ENCODE results near the gene PAK1.

Gene PAK1

DNA sequence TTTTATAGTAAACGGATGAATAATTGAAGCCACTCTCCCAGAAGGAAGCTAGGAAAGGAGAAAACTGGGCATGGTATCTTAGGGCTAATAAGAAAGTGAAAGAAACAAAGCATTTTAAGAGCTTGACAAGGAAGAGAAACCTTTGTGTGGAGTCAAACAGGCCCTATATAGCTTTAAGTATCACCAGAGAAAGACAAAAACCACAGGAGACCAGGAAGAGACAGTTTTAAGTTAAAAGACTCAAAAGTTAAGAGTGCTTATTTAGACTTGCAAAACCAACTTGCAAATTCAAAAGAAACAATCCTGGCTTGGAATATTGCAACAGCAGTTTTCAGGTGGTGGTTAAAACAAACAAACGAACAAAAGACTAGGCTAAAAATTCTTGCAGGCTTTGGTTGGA is 3.4 kb downstream of the PAK1 start:
- H3K27me3 Mint-ChIP-seq, result peaks cover 20 to 26% of the 10 kb centered on the region in 2 donors
- no peak overlapping the region for H3K27ac Mint-ChIP-seq
- DNase-seq (no peak), ATAC-seq (replicated peaks) (no peak)
- peaks cover 19% of the 10 kb centered on the region for H3K36me3 Mint-ChIP-seq (ENCODE audit: insufficient read depth)
- no peaks in the 10 kb centered on the region for H3K9me3 Mint-ChIP-seq
- H3K4me3 Mint-ChIP-seq, result no peak overlapping the region
- H3K4me1 Mint-ChIP-seq (ENCODE audit: low read depth in 2 of 2), result peaks cover 5 to 9% of the 10 kb centered on the region in 2 donors

DNA sequence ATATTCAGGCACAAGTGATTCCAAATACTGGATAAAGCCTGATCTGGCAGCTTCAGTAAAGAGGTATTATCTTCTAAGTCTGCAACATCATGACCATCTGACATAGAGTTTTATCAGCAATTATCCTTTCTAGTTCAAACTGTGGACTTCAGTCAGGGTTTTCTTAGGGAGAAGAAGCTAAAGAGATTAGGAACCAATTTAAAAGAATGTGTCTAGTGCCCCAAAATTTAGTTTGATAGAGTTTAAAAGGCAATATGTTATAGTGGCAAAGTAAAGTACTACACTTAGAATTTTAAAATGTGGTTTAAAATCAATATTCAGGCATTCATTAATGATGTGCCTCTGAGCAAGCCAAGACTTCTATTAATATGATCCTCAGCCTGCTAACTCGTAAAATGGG is 5.4 kb downstream of the PAK1 start:
- Mint-ChIP-seq H3K27me3 (peaks cover 28 to 37% of the 10 kb centered on the region in 2 donors), H3K9me3 (no peaks in the 10 kb centered on the region), H3K4me1 (ENCODE audit: low read depth in 2 of 2) (peaks cover 0 to 2% of the 10 kb centered on the region in 2 donors), H3K4me3 (no peak overlapping the region), H3K36me3 (ENCODE audit: insufficient read depth) (peaks cover 5% of the 10 kb centered on the region), H3K27ac (no peak overlapping the region)
- ATAC-seq (replicated peaks), result no peak
- DNase-seq, result no peak

DNA sequence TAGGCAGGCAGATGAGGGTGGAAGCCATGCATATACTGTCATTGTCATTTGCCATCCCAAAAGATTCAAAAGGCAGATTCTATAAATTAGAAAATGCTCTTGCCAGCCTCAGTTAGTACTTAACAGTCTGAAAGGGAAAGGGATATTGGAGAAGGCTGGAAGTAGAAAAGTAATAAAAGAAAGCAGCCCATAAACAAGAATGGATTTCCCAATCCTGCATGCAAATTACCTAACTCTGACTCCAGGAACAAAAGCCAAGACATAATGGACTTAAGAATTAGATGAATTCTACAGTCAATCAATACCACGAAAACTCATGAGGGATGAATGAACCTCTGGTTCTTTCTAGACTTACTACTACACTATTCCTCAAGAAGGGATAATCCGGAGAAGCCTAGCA is 5.9 kb downstream of the PAK1 start:
- ATAC-seq (replicated peaks) (no peak), DNase-seq (no peak)
- H3K9me3 Mint-ChIP-seq, result no peaks in the 10 kb centered on the region
- peaks cover 0 to 2% of the 10 kb centered on the region in 2 donors for H3K4me1 Mint-ChIP-seq (ENCODE audit: low read depth in 2 of 2)
- no peak overlapping the region for H3K4me3 Mint-ChIP-seq
- H3K27ac Mint-ChIP-seq, result no peak overlapping the region
- peaks cover 3% of the 10 kb centered on the region for H3K36me3 Mint-ChIP-seq (ENCODE audit: insufficient read depth)
- H3K27me3 Mint-ChIP-seq, result peaks cover 30 to 37% of the 10 kb centered on the region in 2 donors

DNA sequence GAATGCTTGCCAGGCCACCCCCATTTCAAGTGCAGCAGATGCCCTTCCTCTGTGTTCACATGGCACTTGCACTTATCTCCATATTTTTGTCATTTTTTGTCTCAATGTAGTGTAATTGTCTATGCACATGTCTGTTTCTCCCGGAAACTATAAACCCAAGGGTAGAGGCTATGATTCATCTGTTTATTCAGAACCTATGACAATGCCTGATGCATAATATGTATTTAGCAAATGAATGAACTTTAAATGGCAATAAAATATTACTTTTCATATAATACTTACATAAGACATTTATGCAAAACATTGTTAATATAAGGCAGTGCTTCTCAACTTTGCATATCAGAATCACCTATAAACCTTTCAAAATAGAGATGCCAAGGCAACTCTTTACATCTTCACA is 6.7 kb downstream of the PAK1 start:
- H3K36me3 Mint-ChIP-seq (ENCODE audit: insufficient read depth), result no peaks in the 10 kb centered on the region
- no peak overlapping the region for H3K4me3 Mint-ChIP-seq
- H3K9me3 Mint-ChIP-seq, result no peaks in the 10 kb centered on the region
- ATAC-seq (replicated peaks) (no peak), DNase-seq (no peak)
- H3K27ac Mint-ChIP-seq, result no peak overlapping the region
- peaks cover 30 to 37% of the 10 kb centered on the region in 2 donors for H3K27me3 Mint-ChIP-seq
- peaks cover 0 to 2% of the 10 kb centered on the region in 2 donors for H3K4me1 Mint-ChIP-seq (ENCODE audit: low read depth in 2 of 2)

DNA sequence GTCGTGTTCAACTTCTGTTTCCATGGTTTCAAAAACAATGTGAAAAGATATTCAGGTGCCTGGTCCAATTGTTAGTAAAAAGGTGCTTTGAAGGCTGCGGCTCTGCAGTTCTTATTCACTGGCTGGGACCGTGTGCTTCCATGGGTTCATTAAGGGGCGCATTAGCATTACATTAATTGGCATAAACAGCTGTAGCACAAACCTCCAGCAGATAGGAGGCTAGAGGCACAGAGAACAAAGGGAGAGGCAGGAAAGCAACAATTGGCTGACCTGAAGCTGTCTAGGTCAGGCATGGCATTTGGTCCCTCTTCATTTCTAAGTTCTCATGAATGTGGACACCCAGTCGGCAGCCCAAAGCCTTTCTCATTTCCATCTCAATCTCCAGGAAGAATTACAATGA is 16.6 kb downstream of the PAK1 start:
- no peak overlapping the region for H3K27ac Mint-ChIP-seq
- H3K36me3 Mint-ChIP-seq (ENCODE audit: insufficient read depth), result no peaks in the 10 kb centered on the region
- no peak for DNase-seq

DNA sequence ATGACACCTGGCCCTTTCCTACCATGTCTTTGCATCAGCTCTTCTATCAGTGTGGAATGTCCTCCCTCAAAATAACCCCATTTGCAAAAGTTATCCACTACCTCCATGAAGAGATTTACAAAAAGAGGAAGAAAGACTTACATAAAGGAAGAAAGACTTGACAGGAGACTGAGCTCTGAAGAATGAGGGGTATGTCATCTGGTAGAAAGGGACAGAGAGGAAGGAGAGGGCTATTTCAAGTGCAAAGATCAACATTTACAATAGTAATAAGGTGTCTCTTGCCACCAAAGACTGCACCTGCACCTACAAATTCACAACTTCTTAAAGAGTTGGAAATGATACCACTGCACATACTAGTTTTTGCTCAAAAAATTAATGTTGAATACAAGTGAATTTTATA is 18.2 kb downstream of the PAK1 start:
- DNase-seq (no peak), ATAC-seq (replicated peaks) (no peak)
- Mint-ChIP-seq H3K4me1 (ENCODE audit: low read depth in 2 of 2) (no peaks in the 10 kb centered on the region), H3K4me3 (no peak overlapping the region), H3K27me3 (peaks cover 42 to 43% of the 10 kb centered on the region in 2 donors), H3K27ac (no peak overlapping the region), H3K36me3 (ENCODE audit: insufficient read depth) (no peaks in the 10 kb centered on the region), H3K9me3 (no peaks in the 10 kb centered on the region)

More for the DNA sequence above, 16.6 kb downstream of the PAK1 start:
- Mint-ChIP-seq H3K4me3 (no peak overlapping the region), H3K4me1 (ENCODE audit: low read depth in 2 of 2) (no peaks in the 10 kb centered on the region), H3K9me3 (no peaks in the 10 kb centered on the region), H3K27me3 (peaks cover 43 to 47% of the 10 kb centered on the region in 2 donors)
- ATAC-seq (replicated peaks), result no peak

DNA sequence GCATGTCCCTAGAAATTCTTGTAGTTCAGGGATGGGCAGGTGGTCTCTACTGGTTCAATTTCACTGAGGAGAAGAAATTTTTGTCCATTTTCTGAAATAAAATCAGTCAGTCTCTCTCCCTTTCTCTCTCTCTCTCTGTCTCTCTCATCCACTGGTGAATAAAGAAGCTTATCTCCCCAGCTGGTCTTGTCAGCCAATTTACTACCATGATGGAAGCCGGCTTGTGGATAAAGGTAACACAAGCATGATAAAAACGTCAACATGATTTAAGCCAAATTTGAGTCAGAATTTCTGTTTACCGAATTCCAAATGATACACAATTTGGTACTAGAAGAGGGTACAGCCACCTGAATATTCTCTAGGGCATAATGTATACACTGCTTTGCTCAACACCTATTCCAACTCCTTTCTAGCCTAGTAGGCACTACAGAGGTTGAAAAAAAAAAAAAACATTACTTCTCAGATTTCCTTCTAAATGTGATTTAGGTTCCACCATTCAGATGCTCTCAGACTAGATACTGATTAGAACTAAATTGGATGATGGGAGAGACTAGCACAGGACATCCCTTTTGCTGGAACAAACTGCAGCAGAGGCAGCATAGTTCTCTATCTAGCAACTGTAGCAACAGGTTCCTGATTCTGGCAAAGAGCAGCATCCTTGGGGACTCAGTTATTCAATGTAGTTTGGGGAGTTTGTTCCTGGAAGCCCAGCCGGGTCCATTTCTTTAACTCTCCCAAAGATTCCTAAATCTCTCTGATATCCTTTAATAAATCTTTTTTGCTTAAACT is 18.8 kb downstream of the PAK1 start:
- Mint-ChIP-seq H3K27ac (no peak overlapping the region), H3K36me3 (ENCODE audit: insufficient read depth) (no peaks in the 10 kb centered on the region), H3K4me1 (ENCODE audit: low read depth in 2 of 2) (no peaks in the 10 kb centered on the region), H3K27me3 (peaks cover 35 to 36% of the 10 kb centered on the region in 2 donors), H3K9me3 (no peaks in the 10 kb centered on the region), H3K4me3 (no peak overlapping the region)
- no peak for ATAC-seq (replicated peaks)
- no peak for DNase-seq

DNA sequence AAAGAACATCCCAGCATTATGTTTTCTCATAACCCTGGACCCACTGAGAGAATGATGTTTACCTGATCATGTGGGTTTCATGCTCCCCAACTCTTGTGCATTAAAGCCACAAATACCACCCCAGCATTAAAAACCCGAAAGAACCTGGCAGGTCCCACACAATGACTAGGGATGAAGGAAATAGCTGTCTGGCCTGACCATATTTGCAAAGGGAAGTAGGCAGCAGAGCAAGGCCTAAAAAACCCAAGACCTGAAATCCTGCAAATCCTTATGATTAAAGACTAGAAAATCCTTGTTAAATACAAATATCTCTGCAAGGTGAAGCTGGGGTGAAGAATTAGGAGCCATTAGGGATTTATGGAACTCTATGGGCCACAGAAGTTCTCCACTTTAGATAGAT is 23.7 kb downstream of the PAK1 start:
- no peak for DNase-seq
- ATAC-seq (replicated peaks), result no peak
- H3K27ac Mint-ChIP-seq, result no peak overlapping the region
- no peaks in the 10 kb centered on the region for H3K9me3 Mint-ChIP-seq
- no peaks in the 10 kb centered on the region for H3K36me3 Mint-ChIP-seq (ENCODE audit: insufficient read depth)
- peaks cover 11 to 14% of the 10 kb centered on the region in 2 donors for H3K27me3 Mint-ChIP-seq
- no peak overlapping the region for H3K4me3 Mint-ChIP-seq
- H3K4me1 Mint-ChIP-seq (ENCODE audit: low read depth in 2 of 2), result peaks cover 3 to 5% of the 10 kb centered on the region in 2 donors

DNA sequence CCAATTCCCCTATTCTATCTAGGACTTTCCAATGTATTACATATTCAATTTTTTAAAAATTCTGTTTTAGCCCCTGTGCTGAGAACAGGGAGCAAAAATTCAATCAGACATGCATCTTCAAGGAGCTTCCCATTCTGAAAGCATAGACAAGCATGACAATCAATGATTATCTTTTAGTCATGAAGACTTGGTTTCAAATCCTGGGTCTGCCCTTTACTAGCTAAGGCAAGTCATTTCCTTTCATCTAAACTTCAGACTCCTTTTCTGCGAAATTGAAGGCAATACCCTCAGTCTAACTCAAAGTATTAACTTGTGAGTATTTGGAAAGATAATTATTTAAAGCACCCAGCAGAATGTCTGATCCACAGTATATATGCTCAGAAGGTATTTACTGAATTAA is 24.1 kb downstream of the PAK1 start:
- ATAC-seq (replicated peaks), result no peak
- peaks cover 7 to 10% of the 10 kb centered on the region in 2 donors for H3K27me3 Mint-ChIP-seq
- no peaks in the 10 kb centered on the region for H3K36me3 Mint-ChIP-seq (ENCODE audit: insufficient read depth)
- no peak for DNase-seq
- H3K27ac Mint-ChIP-seq, result no peak overlapping the region
- no peak overlapping the region for H3K4me3 Mint-ChIP-seq
- H3K4me1 Mint-ChIP-seq (ENCODE audit: low read depth in 2 of 2), result peaks cover 3 to 5% of the 10 kb centered on the region in 2 donors
- H3K9me3 Mint-ChIP-seq, result no peaks in the 10 kb centered on the region

DNA sequence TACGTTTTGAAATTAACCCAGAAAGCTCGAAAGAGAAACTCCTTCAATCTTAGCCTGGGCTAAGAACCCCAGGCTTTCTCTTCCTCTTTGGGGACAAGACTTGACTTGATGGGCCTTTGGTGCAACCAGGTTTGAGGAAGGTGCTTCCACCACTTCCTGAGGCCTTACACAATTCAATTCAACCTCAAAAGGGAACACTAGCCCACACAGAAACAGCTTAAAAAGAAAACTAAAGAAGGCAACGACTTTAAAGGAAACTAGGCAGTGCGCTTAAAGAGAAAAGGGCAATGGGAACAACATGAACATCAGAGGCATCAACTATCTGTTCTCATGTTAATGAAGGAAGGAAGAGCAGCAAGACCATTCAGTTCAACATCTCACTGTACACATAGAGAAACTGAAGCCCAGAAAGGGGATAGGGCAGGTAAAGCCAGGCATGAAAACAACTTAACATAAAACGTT is 24.8 kb downstream of the PAK1 start:
- Mint-ChIP-seq H3K4me3 (no peak overlapping the region), H3K27ac (no peak overlapping the region), H3K36me3 (ENCODE audit: insufficient read depth) (no peaks in the 10 kb centered on the region), H3K27me3 (peaks cover 3 to 5% of the 10 kb centered on the region in 2 donors), H3K9me3 (no peaks in the 10 kb centered on the region), H3K4me1 (ENCODE audit: low read depth in 2 of 2) (peaks cover 3 to 5% of the 10 kb centered on the region in 2 donors)
- ATAC-seq (replicated peaks), result no peak
- no peak for DNase-seq

DNA sequence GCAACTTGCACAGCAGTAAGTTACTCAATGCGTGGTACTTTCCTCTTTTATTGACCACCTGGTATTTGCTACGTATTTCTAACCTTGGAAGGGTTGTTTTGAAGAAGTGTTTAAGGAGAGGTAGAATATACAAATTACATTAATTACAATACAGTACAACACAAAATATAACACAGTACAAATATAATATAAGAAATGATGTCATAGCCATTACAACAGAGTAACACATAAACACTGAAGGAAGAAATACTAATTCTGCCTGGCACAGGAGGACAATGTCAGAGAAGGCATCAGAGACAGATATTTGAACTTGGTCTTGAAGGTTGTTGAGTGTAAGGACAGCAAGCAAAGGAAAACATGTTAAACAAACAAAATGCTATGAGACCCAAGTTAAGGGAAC is 25.6 kb downstream of the PAK1 start:
- no peak overlapping the region for H3K4me3 Mint-ChIP-seq
- DNase-seq (no peak), ATAC-seq (replicated peaks) (no peak)
- H3K27ac Mint-ChIP-seq, result no peak overlapping the region
- peaks cover 3 to 5% of the 10 kb centered on the region in 2 donors for H3K4me1 Mint-ChIP-seq (ENCODE audit: low read depth in 2 of 2)
- H3K36me3 Mint-ChIP-seq (ENCODE audit: insufficient read depth), result no peaks in the 10 kb centered on the region
- H3K27me3 Mint-ChIP-seq, result peaks cover 0 to 5% of the 10 kb centered on the region in 2 donors
- H3K9me3 Mint-ChIP-seq, result no peaks in the 10 kb centered on the region

DNA sequence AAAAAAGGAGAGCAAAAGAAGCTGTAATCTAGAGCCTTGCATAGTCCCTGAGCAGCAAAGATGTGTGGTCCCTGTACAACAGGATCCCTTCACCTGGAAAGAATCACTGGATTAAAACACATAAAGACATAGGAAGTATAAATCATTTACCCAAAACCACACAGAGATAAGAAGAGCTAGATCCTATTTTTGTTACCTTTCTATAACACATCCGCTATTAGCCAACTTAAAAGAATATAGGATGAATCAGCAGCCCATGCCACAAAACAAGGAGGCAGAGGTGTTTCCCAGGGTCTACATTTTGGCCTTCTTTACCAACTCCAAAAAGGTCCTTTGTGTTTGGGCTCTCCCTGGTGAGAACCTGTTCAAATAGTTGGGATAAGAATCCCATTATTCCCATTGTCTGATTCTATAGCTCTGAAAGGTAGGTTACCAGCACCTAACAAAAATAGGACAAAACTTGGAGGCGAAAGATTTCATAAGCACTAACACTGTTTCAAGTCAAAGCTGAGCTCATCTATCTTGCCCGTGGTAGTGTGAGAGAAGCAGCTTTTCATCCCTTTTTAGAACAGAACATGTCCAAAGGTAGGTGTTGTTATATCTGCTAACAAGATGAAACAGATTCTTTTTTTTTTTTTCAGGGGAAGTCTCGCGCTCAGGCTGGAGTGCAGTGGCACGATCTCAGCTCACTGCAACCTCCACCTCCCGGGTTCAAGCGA is 26.8 kb downstream of the PAK1 start:
- Mint-ChIP-seq H3K9me3 (no peaks in the 10 kb centered on the region), H3K4me3 (no peak overlapping the region), H3K27ac (no peak overlapping the region), H3K36me3 (ENCODE audit: insufficient read depth) (no peaks in the 10 kb centered on the region), H3K27me3 (no peaks in the 10 kb centered on the region), H3K4me1 (ENCODE audit: low read depth in 2 of 2) (peaks cover 3 to 5% of the 10 kb centered on the region in 2 donors)
- no peak for ATAC-seq (replicated peaks)
- no peak for DNase-seq

DNA sequence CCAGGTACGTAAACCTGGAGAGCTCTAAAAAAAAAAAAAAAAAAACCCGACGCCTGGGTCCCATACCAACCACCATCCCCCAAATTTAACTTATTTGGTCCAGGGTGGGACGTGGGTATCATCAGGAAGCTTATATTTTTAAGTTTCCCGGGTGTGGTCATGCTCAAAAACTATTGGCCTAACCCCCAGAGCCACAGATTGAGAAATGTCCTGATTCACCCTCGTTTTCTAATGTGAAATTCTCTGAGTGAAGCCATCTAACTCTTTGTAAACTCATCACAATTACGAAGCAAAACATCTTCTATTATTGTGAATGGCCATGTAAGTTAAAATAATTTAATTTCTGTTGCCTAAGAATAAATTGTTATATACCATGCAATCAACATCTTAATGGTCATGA is 29.6 kb downstream of the PAK1 start:
- ATAC-seq (replicated peaks) (no peak), DNase-seq (no peak)

More for the DNA sequence above, 29.6 kb downstream of the PAK1 start:
- H3K9me3 Mint-ChIP-seq, result no peaks in the 10 kb centered on the region
- H3K36me3 Mint-ChIP-seq (ENCODE audit: insufficient read depth), result no peaks in the 10 kb centered on the region
- peaks cover 3 to 4% of the 10 kb centered on the region in 2 donors for H3K4me1 Mint-ChIP-seq (ENCODE audit: low read depth in 2 of 2)
- peaks cover 0 to 8% of the 10 kb centered on the region in 2 donors for H3K27me3 Mint-ChIP-seq
- H3K27ac Mint-ChIP-seq, result no peak overlapping the region
- no peak overlapping the region for H3K4me3 Mint-ChIP-seq
